WTC11 (cell line): ENCODE data around the gene LIN7A.

Experiments
- CBFB ChIP-seq: sonication (generic); formaldehyde crosslinking; IDR thresholded peaks from 2 replicates; pipeline ENCODE4 v1.8.1; 2022; ENCODE audit warnings: mild to moderate bottlenecking, low read depth, missing genetic modification reagents
- EMX1 ChIP-seq: fragments of 250-450 bp; sonication (Bioruptor Pico); IDR thresholded peaks from 2 replicates; pipeline ENCODE4 v1.8.0; 2021; ENCODE audit warnings: mild to moderate bottlenecking
- FOXJ3 ChIP-seq: sonication (generic); formaldehyde crosslinking; IDR thresholded peaks from 2 replicates; pipeline ENCODE4 v1.9.0; 2021; ENCODE audit warnings: missing genetic modification reagents, mild to moderate bottlenecking, borderline replicate concordance
- JUN ChIP-seq: sonication (generic); formaldehyde crosslinking; IDR thresholded peaks from 2 replicates; pipeline ENCODE4 v1.8.0; 2023; ENCODE audit warnings: mild to moderate bottlenecking, missing genetic modification reagents
- NR1H2 ChIP-seq: sonication (generic); formaldehyde crosslinking; IDR thresholded peaks from 2 replicates; pipeline ENCODE4 v1.9.0; 2021; ENCODE audit warnings: mild to moderate bottlenecking, moderate library complexity, missing genetic modification reagents
- TEAD1 ChIP-seq: sonication (generic); formaldehyde crosslinking; IDR thresholded peaks from 2 replicates; pipeline ENCODE4 v1.8.0; 2022; ENCODE audit warnings: mild to moderate bottlenecking, missing genetic modification reagents
- TF ChIP-seq, protein P1 (sequence below): fragments of 200-600 bp; IDR thresholded peaks from 2 replicates; pipeline ENCODE4 v1.8.0; 2022; ENCODE audit warnings: antibody characterized with exemption
- TF ChIP-seq, protein P2 (sequence below): sonication (generic); formaldehyde crosslinking; IDR thresholded peaks from 2 replicates; pipeline ENCODE4 v1.8.1; 2022; ENCODE audit warnings: mild to moderate bottlenecking, missing genetic modification reagents, moderate library complexity, borderline replicate concordance
- TF ChIP-seq, protein P3 (sequence below): sonication (generic); formaldehyde crosslinking; IDR thresholded peaks from 2 replicates; pipeline ENCODE4 v1.8.1; 2023; ENCODE audit warnings: mild to moderate bottlenecking, moderate library complexity, missing genetic modification reagents
- TF ChIP-seq, protein P4 (sequence below): sonication (generic); formaldehyde crosslinking; IDR thresholded peaks from 2 replicates; pipeline ENCODE4 v1.8.0; 2022; ENCODE audit warnings: mild to moderate bottlenecking, missing genetic modification reagents
- TF ChIP-seq, protein P5 (sequence below): sonication (generic); formaldehyde crosslinking; IDR thresholded peaks from 2 replicates; pipeline ENCODE4 v1.8.1; 2022; ENCODE audit warnings: low read depth, mild to moderate bottlenecking, moderate library complexity, missing genetic modification reagents, borderline replicate concordance

DNA sequence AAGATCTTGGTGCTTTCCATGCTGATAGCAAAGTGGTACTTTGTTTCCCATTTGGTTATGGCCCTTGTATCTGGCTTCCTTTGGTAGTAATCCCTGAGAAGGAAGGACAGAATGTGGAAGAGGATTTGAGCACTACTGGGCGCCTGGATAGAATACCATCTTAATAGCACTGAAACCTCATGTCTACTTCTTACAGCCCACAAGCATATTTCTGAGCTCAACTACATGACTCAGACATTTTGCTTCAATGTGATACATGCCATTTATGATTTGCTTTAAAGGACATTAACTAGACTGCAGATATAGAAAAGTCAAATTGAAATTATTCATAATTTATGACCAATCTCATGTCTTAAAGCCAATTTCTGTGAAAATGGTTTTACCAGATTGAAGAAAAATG, 80.4 kb downstream of the LIN7A start:
- TF ChIP-seq, protein P1, sequence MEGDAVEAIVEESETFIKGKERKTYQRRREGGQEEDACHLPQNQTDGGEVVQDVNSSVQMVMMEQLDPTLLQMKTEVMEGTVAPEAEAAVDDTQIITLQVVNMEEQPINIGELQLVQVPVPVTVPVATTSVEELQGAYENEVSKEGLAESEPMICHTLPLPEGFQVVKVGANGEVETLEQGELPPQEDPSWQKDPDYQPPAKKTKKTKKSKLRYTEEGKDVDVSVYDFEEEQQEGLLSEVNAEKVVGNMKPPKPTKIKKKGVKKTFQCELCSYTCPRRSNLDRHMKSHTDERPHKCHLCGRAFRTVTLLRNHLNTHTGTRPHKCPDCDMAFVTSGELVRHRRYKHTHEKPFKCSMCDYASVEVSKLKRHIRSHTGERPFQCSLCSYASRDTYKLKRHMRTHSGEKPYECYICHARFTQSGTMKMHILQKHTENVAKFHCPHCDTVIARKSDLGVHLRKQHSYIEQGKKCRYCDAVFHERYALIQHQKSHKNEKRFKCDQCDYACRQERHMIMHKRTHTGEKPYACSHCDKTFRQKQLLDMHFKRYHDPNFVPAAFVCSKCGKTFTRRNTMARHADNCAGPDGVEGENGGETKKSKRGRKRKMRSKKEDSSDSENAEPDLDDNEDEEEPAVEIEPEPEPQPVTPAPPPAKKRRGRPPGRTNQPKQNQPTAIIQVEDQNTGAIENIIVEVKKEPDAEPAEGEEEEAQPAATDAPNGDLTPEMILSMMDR = no peak
- TF ChIP-seq, protein P2, sequence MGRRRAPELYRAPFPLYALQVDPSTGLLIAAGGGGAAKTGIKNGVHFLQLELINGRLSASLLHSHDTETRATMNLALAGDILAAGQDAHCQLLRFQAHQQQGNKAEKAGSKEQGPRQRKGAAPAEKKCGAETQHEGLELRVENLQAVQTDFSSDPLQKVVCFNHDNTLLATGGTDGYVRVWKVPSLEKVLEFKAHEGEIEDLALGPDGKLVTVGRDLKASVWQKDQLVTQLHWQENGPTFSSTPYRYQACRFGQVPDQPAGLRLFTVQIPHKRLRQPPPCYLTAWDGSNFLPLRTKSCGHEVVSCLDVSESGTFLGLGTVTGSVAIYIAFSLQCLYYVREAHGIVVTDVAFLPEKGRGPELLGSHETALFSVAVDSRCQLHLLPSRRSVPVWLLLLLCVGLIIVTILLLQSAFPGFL (CRISPR knock-in tag) = no peak
- TF ChIP-seq, protein P3, sequence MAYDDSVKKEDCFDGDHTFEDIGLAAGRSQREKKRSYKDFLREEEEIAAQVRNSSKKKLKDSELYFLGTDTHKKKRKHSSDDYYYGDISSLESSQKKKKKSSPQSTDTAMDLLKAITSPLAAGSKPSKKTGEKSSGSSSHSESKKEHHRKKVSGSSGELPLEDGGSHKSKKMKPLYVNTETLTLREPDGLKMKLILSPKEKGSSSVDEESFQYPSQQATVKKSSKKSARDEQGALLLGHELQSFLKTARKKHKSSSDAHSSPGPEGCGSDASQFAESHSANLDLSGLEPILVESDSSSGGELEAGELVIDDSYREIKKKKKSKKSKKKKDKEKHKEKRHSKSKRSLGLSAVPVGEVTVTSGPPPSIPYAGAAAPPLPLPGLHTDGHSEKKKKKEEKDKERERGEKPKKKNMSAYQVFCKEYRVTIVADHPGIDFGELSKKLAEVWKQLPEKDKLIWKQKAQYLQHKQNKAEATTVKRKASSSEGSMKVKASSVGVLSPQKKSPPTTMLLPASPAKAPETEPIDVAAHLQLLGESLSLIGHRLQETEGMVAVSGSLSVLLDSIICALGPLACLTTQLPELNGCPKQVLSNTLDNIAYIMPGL = no peak
- TF ChIP-seq NR1H2 (CRISPR knock-in tag) (no peak), FOXJ3 (CRISPR knock-in tag) (no peak), EMX1 (no peak), CBFB (no peak), TEAD1 (CRISPR knock-in tag) (no peak), JUN (no peak)
- TF ChIP-seq, protein P4, sequence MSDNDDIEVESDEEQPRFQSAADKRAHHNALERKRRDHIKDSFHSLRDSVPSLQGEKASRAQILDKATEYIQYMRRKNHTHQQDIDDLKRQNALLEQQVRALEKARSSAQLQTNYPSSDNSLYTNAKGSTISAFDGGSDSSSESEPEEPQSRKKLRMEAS (CRISPR knock-in tag) = no peak
- TF ChIP-seq, protein P5, sequence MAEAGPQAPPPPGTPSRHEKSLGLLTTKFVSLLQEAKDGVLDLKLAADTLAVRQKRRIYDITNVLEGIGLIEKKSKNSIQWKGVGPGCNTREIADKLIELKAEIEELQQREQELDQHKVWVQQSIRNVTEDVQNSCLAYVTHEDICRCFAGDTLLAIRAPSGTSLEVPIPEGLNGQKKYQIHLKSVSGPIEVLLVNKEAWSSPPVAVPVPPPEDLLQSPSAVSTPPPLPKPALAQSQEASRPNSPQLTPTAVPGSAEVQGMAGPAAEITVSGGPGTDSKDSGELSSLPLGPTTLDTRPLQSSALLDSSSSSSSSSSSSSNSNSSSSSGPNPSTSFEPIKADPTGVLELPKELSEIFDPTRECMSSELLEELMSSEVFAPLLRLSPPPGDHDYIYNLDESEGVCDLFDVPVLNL (CRISPR knock-in tag) = no peak
